ENCODE results near the gene GAK. TPM values are rescaled to one million over a fixed set of nuclear protein-coding genes. Genes with fewer than 3 reads are reported as not detected.

Gene GAK
- polyA plus RNA-seq, 1 experiment, result 17.0 TPM

DNA sequence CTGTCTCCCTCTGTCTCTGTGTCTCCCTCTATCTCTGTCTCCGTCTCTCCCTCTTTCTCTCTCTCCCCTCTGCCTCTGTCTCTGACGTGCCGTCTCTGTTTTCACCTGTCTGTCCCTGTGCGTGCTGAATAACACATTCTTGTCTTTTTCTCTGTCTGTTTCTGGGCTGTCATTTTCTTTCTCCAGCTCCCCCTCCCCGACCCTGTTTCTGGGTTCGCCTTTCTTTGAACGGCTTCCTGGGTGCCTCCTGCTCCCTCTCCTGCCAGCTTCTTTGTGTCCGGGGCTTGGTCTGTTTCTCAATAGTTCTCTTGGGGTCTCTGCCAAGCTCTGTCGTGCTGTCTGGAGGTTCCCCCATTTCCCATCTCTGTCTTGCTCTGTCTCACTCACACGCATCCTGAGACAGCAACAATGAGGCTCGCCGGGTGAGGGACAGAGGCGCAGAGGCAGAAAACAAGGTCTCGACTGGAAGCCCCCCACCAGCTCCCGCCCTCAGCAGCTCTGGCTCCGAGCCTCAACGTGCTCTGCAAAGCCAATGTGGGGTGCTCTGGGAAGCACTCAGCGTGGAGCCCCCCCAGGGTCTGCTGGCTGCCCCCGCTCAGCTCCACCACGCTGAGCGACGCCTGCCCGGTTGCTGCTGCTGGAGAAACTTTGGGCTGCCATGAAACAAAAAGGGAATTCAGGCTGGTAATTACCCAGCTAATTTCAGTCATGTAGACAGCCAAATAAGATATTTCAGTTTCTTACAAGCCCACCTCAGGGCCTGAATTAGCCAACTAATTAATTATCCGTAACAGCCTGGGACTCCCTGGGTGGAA, 109.5 kb downstream of the GAK start:
- peaks cover 64% of the 10 kb centered on the region for H3K27me3 ChIP-seq (ENCODE audit: control insufficient read depth, insufficient read depth, low read length)
- no peak overlapping the region for H3K4me3 ChIP-seq (ENCODE audit: low read depth, low read length)
- H3K9me3 ChIP-seq (ENCODE audit: control insufficient read depth, insufficient read depth, low read length), result peaks cover 8% of the 10 kb centered on the region; the same call in 1 of the 2 replicates
- DNase-seq (ENCODE audit: low read depth, low spot score), result no peak
- no peak overlapping the region for H3K27ac ChIP-seq (ENCODE audit: low read depth, low read length)
- POLR2A ChIA-PET, result no interaction called here
- TF ChIP-seq, protein P1, sequence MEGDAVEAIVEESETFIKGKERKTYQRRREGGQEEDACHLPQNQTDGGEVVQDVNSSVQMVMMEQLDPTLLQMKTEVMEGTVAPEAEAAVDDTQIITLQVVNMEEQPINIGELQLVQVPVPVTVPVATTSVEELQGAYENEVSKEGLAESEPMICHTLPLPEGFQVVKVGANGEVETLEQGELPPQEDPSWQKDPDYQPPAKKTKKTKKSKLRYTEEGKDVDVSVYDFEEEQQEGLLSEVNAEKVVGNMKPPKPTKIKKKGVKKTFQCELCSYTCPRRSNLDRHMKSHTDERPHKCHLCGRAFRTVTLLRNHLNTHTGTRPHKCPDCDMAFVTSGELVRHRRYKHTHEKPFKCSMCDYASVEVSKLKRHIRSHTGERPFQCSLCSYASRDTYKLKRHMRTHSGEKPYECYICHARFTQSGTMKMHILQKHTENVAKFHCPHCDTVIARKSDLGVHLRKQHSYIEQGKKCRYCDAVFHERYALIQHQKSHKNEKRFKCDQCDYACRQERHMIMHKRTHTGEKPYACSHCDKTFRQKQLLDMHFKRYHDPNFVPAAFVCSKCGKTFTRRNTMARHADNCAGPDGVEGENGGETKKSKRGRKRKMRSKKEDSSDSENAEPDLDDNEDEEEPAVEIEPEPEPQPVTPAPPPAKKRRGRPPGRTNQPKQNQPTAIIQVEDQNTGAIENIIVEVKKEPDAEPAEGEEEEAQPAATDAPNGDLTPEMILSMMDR (IDR thresholded peaks at IDR 0.05; ENCODE audit: low read depth, low read length), result no peak
- CTCF ChIA-PET, result no interaction called here

DNA sequence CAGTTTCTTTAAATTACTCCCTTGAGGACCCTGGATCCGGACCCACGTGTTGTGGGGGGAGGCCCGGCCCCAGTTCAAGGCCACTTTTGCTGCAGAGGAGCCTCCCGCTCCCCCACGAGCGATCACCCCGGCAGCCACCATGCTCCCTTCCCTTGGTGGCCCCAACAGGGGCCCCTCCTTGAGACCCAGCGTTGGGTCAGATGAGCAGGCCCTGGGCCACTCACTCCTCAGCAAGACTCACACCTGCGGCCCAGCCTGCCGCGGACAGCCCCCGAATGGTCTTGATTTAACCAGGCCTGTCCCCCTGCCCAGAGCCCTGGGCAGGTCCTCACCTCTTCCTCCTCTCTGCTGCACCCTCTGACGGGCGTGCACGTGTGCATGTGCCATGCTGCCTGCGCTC, 110.5 kb downstream of the GAK start:
- Histone ChIP-seq H3K9me3 (ENCODE audit: control insufficient read depth, insufficient read depth, low read length) (peaks cover 8% of the 10 kb centered on the region; the same call in 1 of the 2 replicates), H3K27ac (ENCODE audit: low read depth, low read length) (no peak overlapping the region), H3K27me3 (ENCODE audit: control insufficient read depth, insufficient read depth, low read length) (peaks cover 59% of the 10 kb centered on the region), H3K4me3 (ENCODE audit: low read depth, low read length) (no peak overlapping the region)
- no peak for DNase-seq (ENCODE audit: low read depth, low spot score)
- TF ChIP-seq, protein P1 (IDR thresholded peaks at IDR 0.05; ENCODE audit: low read depth, low read length), result no peak
- POLR2A ChIA-PET, result no interaction called here
- CTCF ChIA-PET, result no interaction called here

DNA sequence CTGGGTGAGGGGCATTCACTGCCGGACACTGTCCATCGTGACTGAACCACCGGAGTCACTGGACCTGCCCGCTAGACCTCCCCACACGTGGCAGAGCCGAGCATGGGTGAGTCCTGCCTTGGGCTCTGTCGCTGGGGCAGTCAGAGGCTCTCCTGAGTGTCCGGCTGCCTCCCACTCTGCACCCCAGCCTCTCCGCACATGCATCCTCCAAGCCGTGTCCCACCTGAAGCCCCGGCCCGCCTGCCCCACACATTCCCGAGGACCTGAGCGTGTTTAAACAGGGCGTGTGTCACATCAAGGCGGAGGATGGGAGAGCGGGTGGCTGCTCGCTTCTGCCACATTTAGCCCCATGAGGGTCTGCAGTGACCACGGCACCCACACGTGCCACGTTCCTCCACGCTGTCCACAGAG, 110.9 kb downstream of the GAK start:
- TF ChIP-seq, protein P1 (IDR thresholded peaks at IDR 0.05; ENCODE audit: low read depth, low read length), result no peak
- Histone ChIP-seq H3K4me3 (ENCODE audit: low read depth, low read length) (no peak overlapping the region), H3K27ac (ENCODE audit: low read depth, low read length) (no peak overlapping the region), H3K9me3 (ENCODE audit: control insufficient read depth, insufficient read depth, low read length) (peaks cover 8% of the 10 kb centered on the region; the same call in 1 of the 2 replicates), H3K27me3 (ENCODE audit: control insufficient read depth, insufficient read depth, low read length) (peaks cover 57% of the 10 kb centered on the region)
- CTCF ChIA-PET, result no interaction called here
- POLR2A ChIA-PET, result no interaction called here
- no peak for DNase-seq (ENCODE audit: low read depth, low spot score)

DNA sequence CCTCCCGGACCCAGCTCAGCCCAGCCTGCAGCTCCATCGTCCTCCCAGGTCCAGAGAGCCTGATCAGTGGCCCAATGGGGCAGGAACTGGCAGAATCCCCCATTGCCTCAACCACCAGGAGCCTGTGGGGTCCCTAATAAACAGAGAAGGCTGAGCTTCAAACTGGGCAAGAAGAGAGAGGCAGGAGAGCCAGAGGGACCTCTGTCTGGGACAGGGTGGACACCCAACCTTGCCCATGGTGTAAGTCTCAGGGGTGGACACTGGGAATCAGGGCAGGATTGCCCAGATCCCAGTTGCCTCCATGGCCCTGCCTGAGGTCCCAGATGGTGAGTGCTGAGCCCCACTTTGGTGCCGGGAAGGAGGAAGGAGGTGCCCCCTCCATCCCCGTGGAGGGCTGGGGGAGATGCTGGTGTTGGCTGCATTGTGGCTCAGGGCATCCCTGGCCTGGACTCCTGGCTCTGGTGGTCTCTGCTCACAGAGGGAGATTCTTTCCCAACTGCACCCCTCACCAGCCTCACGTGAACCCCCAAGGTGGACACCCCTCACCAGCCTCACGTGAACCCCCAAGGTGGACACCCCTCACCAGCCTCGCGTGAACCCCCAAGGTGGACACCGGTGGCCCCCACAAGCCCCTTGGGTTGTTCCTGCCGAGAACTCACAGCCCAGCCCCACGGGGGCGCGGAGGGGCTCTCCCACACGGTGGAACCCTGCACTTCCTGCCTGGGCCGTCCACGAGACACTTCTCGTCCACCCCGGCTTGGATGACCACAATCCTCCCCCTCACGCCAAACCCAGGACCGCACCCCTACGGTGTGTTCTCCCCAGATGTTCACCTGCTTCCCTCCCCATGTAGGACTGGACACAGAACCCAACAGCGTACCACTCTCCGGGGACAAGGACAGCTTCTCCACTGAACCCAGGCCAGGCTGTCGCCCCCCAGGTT, 111.6 kb downstream of the GAK start:
- no peak overlapping the region for H3K4me3 ChIP-seq (ENCODE audit: low read depth, low read length)
- ChIA-PET CTCF (no interaction called here), POLR2A (no interaction called here)
- no peak overlapping the region for H3K27ac ChIP-seq (ENCODE audit: low read depth, low read length)
- DNase-seq (ENCODE audit: low read depth, low spot score), result no peak
- peaks cover 61% of the 10 kb centered on the region for H3K27me3 ChIP-seq (ENCODE audit: control insufficient read depth, insufficient read depth, low read length)
- TF ChIP-seq, protein P1 (IDR thresholded peaks at IDR 0.05; ENCODE audit: low read depth, low read length), result no peak
- peaks cover 8% of the 10 kb centered on the region; the same call in 1 of the 2 replicates for H3K9me3 ChIP-seq (ENCODE audit: control insufficient read depth, insufficient read depth, low read length)
